Skeletal muscle tissue (tissue), 4 donors: ENCODE results near the gene TJP3. TPM values are rescaled to one million over a fixed set of nuclear protein-coding genes. Genes with fewer than 3 reads are reported as not detected.

ENCODE experiments used
- H3K27ac ChIP-seq: one replicate; pipeline ENCODE4 v1.7.0; 2013; ENCODE audit warnings: mild to moderate bottlenecking, low read depth, low read length, inconsistent platforms
- H3K27me3 ChIP-seq, 3 donors: one replicate each; pipeline ENCODE4 v1.7.0; 2013; ENCODE audit warnings: low read length in 3 of 3; ENCODE audit not compliant: control insufficient read depth in 3 of 3, insufficient read depth in 3 of 3
- H3K36me3 ChIP-seq, 3 donors: one replicate each; pipeline ENCODE4 v1.7.0; 2013; ENCODE audit warnings: low read length in 3 of 3; ENCODE audit not compliant: control insufficient read depth in 3 of 3, insufficient read depth in 3 of 3
- H3K4me1 ChIP-seq, 3 donors: one replicate each; pipeline ENCODE4 v1.7.0; 2013; ENCODE audit warnings: low read length in 3 of 3, mild to moderate bottlenecking in 3 of 3; ENCODE audit not compliant: control insufficient read depth in 3 of 3, insufficient read depth in 3 of 3
- H3K4me3 ChIP-seq, 3 donors: one replicate each; pipeline ENCODE4 v1.7.0; 2013; ENCODE audit warnings: low read length in 3 of 3
- H3K9ac ChIP-seq, 3 donors: one replicate each; pipeline ENCODE4 v1.7.0; 2013; ENCODE audit warnings: low read length in 3 of 3, mild to moderate bottlenecking in 3 of 3, moderate library complexity in 2 of 3, low read depth in 1 of 3
- H3K9me3 ChIP-seq, 3 donors: one replicate each; pipeline ENCODE4 v1.7.0; 2013; ENCODE audit warnings: low read length in 3 of 3; ENCODE audit not compliant: control insufficient read depth in 3 of 3
- total RNA-seq: library from RNA; depleted of rRNA; stranded (reverse); fragments of >200 nt; gene quantifications from one replicate; pipeline ENCODE4 v1.2.3, GENCODE V29; 2014
- donor health status: Osteomylitis.

The TJP3 gene
- total RNA-seq, 1 donor from 2014 or later = not detected

- H3K27me3 ChIP-seq = peaks cover 6 to 16% (median 11%) of the 10 kb centered on the region in 3 donors
- no peaks in the 10 kb centered on the region for H3K4me1 ChIP-seq
- H3K9me3 ChIP-seq = no peaks in the 10 kb centered on the region
- H3K36me3 ChIP-seq = peaks cover 0 to 2% (median 2%) of the 10 kb centered on the region in 3 donors
- no peak overlapping the region for H3K9ac ChIP-seq
- H3K4me3 ChIP-seq = no peak overlapping the region
- H3K27ac ChIP-seq = no peak overlapping the region
These were observed 65.8 kb downstream of the TJP3 start for GRCh38 chr19:3773814-3774515.

DNA sequence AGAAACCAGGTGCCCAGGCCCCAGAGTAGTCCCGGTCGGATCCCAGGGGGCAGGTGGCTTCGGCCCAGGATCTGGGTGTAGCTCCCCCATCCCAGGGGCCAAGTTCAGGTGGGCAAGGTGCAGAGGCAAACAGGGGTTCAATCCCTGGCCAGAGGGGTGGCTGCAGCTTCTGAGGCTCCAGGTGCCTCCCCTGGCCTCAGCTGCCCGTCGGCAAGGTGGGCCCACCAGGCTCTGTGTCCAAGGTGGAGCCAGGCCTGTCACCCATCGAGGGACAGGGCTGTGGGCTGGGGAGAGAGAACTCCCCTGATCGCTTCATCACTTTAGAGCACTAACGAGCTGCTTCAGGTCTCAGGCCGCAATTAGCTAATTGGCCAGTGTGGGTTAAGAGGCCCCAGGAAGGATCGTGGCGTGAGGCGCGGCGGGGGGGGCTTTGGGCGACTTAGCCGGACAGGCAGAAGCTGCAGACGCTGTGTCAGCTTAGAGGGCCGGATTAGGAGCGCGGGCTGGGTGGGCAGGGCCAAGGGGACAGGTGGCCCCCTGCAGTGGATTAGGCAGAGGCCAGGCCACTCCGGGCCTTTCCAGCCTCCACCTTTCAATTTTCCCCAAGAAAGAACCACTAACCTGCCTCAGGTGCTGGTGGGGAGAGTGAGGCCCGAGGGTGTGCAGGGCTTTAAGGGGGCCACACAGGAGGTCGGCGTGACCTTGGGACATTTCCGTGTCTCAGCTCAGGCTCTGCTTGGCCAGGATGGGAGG is 66.6 kb downstream of the TJP3 start:
- Histone ChIP-seq H3K9me3 (no peaks in the 10 kb centered on the region), H3K27ac (no peak overlapping the region), H3K9ac (no peak overlapping the region), H3K4me1 (no peaks in the 10 kb centered on the region), H3K4me3 (no peak overlapping the region), H3K36me3 (no peaks in the 10 kb centered on the region), H3K27me3 (peaks cover 6 to 17% (median 11%) of the 10 kb centered on the region in 3 donors)

- Histone ChIP-seq H3K9ac (no peak overlapping the region), H3K4me3 (no peak overlapping the region), H3K36me3 (no peaks in the 10 kb centered on the region), H3K4me1 (no peaks in the 10 kb centered on the region), H3K9me3 (no peaks in the 10 kb centered on the region), H3K27me3 (peaks cover 6 to 17% (median 11%) of the 10 kb centered on the region in 3 donors), H3K27ac (no peak overlapping the region)
These were observed 67.2 kb downstream of the TJP3 start for GRCh38 chr19:3775374-3775711.

DNA sequence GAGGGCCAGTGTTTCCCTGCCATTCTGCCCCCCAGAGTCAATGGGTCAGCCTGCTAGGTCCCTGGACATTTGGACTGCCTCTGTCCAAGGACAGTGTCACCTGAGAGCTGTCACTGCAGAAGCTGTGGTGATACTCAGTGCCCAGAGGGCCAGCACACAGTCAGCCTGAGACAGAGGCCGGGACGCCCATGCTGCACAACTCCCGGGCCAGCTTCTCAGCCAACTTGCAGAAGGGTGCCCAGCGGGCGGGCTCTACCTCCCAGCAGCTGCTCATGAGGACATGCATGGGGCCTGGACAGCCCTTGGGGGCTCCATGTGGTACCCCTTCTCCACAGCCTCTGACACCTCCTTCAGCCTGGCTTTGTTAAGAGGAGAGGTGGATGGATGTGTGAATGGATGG is 67.6 kb downstream of the TJP3 start:
- Histone ChIP-seq H3K9me3 (peaks cover 0 to 3% (median 1%) of the 10 kb centered on the region in 3 donors), H3K27me3 (peaks cover 6 to 15% (median 10%) of the 10 kb centered on the region in 3 donors), H3K36me3 (no peaks in the 10 kb centered on the region), H3K9ac (no peak overlapping the region), H3K4me3 (no peak overlapping the region), H3K27ac (no peak overlapping the region), H3K4me1 (no peaks in the 10 kb centered on the region)

- Histone ChIP-seq H3K4me1 (no peaks in the 10 kb centered on the region), H3K27ac (no peak overlapping the region), H3K36me3 (no peaks in the 10 kb centered on the region), H3K9me3 (peaks cover 6 to 8% (median 7%) of the 10 kb centered on the region in 3 donors), H3K9ac (no peak overlapping the region), H3K4me3 (no peak overlapping the region), H3K27me3 (peaks cover under 1 to 8% (median 4%) of the 10 kb centered on the region in 3 donors)
These were observed 68.4 kb downstream of the TJP3 start for GRCh38 chr19:3776479-3777040.

GRCh38 chr19:3778104-3778867 is 70.1 kb downstream of the TJP3 start:
- Histone ChIP-seq H3K4me3 (no peak overlapping the region), H3K27ac (no peak overlapping the region), H3K36me3 (no peaks in the 10 kb centered on the region), H3K4me1 (no peaks in the 10 kb centered on the region), H3K9ac (no peak overlapping the region), H3K27me3 (peaks cover 6 to 14% (median 7%) of the 10 kb centered on the region in 3 donors), H3K9me3 (peaks cover 9 to 17% (median 10%) of the 10 kb centered on the region in 3 donors)

- H3K27me3 ChIP-seq = peaks cover 6 to 22% (median 15%) of the 10 kb centered on the region in 3 donors
- H3K9me3 ChIP-seq = peaks cover 9 to 17% (median 10%) of the 10 kb centered on the region in 3 donors
- H3K9ac ChIP-seq = no peak overlapping the region
- H3K4me1 ChIP-seq = no peaks in the 10 kb centered on the region
- no peak overlapping the region for H3K4me3 ChIP-seq
- H3K36me3 ChIP-seq = no peaks in the 10 kb centered on the region
- no peak overlapping the region for H3K27ac ChIP-seq
These were observed 70.9 kb downstream of the TJP3 start for GRCh38 chr19:3778899-3779723.

- H3K9me3 ChIP-seq = peaks cover 9 to 17% (median 10%) of the 10 kb centered on the region in 3 donors
- no peak overlapping the region for H3K4me3 ChIP-seq
- no peak overlapping the region for H3K27ac ChIP-seq
- no peaks in the 10 kb centered on the region for H3K36me3 ChIP-seq
- H3K9ac ChIP-seq = no peak overlapping the region
- peaks cover 17 to 37% (median 30%) of the 10 kb centered on the region in 3 donors for H3K27me3 ChIP-seq
- H3K4me1 ChIP-seq = no peaks in the 10 kb centered on the region
These were observed 72.7 kb downstream of the TJP3 start for GRCh38 chr19:3780786-3781304.

DNA sequence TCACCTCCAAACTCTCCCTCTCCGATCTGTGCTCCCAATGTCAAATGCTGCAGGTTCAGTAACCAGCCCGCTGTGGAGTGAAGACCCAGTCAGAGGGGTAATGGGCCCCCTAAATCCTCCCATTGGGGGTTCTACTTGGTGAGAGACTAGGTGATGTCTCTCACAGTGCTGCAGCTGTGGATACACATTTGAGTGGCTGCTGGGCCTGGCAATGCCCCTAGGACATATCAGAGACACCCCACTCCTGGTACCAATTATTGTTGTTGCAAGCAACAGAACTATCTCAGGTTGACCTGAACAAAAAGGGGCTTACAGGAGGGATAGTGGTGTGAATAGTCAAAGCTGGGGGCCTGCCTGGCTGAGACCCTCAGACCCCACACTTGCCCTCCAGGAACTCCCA is 73.4 kb downstream of the TJP3 start:
- no peaks in the 10 kb centered on the region for H3K4me1 ChIP-seq
- peaks cover 17 to 37% (median 30%) of the 10 kb centered on the region in 3 donors for H3K27me3 ChIP-seq
- H3K9ac ChIP-seq = no peak overlapping the region
- no peak overlapping the region for H3K4me3 ChIP-seq
- H3K27ac ChIP-seq = no peak overlapping the region
- peaks cover 9 to 17% (median 10%) of the 10 kb centered on the region in 3 donors for H3K9me3 ChIP-seq
- H3K36me3 ChIP-seq = no peaks in the 10 kb centered on the region
